Activated T-cell treated with anti-CD3 and anti-CD28 coated beads, Interleukin-2, amount 50 U/mL, for 72 hours (primary cell): ENCODE measurements around the gene ARHGEF40. TPM values are rescaled to one million over a fixed set of nuclear protein-coding genes. Genes with fewer than 3 reads are reported as not detected.
A peak's percentile ranks its signal among the peaks of the same experiment; 100 is the strongest.

ENCODE experiments used
- ATAC-seq, 2 donors: fragments of 150-1000 bp; cut with Tn5 transposase; replicated peaks in 1 of 2; 2 replicates each; pipeline ENCODE4 v1.10.0; 2021; ENCODE audit warnings: moderate library complexity in 2 of 2, mild to moderate bottlenecking in 1 of 2
- DNase-seq, 2 donors: peaks; one replicate each; pipeline ENCODE4 v3.0.0; 2021 to 2022; ENCODE audit warnings: mixed read lengths in 1 of 2
- H3K27ac Mint-ChIP-seq: one replicate; pipeline ENCODE4 v1.8.0; 2022; ENCODE audit warnings: mild to moderate bottlenecking, moderate library complexity, mixed read lengths
- H3K27me3 Mint-ChIP-seq: one replicate; pipeline ENCODE4 v1.8.0; 2022; ENCODE audit warnings: low read depth, mixed read lengths
- H3K36me3 Mint-ChIP-seq, 2 donors: one replicate each; pipeline ENCODE4 v1.8.0; 2022; ENCODE audit warnings: mixed read lengths in 2 of 2, mild to moderate bottlenecking in 1 of 2; ENCODE audit not compliant: insufficient read depth in 2 of 2
- H3K4me1 Mint-ChIP-seq: one replicate; pipeline ENCODE4 v1.8.0; 2022; ENCODE audit warnings: low read depth, mixed read lengths
- H3K4me3 Mint-ChIP-seq, 2 donors: one replicate each; pipeline ENCODE4 v1.8.0; 2022; ENCODE audit warnings: mild to moderate bottlenecking in 2 of 2, mixed read lengths in 2 of 2, moderate library complexity in 2 of 2
- H3K9me3 Mint-ChIP-seq, 2 donors: one replicate each; pipeline ENCODE4 v1.8.0; 2022; ENCODE audit warnings: mixed read lengths in 2 of 2
- total RNA-seq, 2 donors: library from RNA; stranded (reverse); gene quantifications; one replicate each; pipeline ENCODE4 v1.2.3, GENCODE V29; 2022

ARHGEF40 gene
- total RNA-seq, 2 donors from 2014 or later = 0.26 to 0.37 TPM

DNA sequence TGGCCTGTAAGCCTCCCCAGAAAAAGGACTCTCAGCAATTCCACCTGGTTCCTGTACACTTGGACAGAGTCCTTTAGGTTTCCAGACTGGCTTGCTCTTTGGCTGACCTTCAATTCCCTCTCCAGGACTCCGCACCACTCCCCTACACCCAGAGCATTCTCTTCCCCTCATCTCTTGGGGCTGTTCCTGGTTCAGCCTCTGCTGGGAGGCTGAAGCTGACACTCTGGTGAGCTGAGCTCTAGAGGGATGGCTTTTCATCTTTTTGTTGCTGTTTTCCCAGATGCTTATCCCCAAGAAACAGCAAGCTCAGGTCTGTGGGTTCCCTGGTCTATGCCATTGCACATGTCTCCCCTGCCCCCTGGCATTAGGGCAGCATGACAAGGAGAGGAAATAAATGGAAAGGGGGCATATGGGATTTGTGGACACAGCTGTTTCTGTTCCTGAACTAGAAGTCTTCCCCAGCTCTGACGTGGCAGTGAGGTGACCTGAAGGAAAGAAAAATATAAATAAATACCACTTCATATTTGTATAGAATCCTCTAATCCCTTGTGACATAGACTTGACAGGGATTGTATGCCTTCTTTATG, 26.6 kb upstream of the ARHGEF40 start:
- Mint-ChIP-seq H3K36me3 (no peaks in the 10 kb centered on the region), H3K27me3 (peaks cover 19% of the 10 kb centered on the region), H3K27ac (no peak overlapping the region), H3K4me3 (no peak overlapping the region), H3K9me3 (no peaks in the 10 kb centered on the region), H3K4me1 (no peaks in the 10 kb centered on the region)
- ATAC-seq (no peak), DNase-seq (no peak)

DNA sequence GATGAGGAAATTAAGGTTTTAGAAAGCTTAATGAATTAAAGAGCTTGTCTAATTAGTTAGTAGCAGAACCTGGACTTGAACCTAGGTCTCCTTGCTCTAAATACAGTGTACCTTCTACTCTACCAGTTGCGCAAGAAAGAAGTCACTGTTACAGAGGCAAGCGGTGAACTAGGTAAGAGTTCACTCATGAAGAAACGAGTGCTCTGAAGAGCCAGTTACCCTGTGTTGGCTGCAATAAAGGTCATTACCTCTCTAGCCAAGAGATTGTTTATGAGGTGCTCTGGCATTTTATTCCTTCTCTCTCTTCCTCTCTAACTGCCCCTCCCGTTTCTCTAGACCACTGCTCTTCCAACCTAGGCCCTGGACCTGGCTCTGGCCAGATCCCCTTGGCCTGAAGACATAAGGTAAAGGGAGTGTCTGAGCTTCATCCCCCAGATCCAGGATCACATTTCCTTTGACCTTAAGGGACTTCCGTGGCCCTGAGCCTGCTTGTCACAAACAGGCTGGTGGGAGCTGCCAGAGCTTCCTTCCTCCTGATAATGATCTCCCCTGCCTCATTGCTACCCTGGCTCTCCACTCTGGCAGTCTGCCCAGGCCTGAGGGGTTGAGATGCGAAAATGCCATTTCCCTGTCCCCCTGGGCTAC, 26.0 kb upstream of the ARHGEF40 start:
- H3K36me3 Mint-ChIP-seq = no peaks in the 10 kb centered on the region
- peaks cover 19% of the 10 kb centered on the region for H3K27me3 Mint-ChIP-seq
- DNase-seq (no peak), ATAC-seq (no peak)
- no peak overlapping the region for H3K27ac Mint-ChIP-seq
- no peaks in the 10 kb centered on the region for H3K4me1 Mint-ChIP-seq
- H3K4me3 Mint-ChIP-seq = no peak overlapping the region
- H3K9me3 Mint-ChIP-seq = no peaks in the 10 kb centered on the region

- no peaks in the 10 kb centered on the region for H3K4me1 Mint-ChIP-seq
- no peak overlapping the region for H3K4me3 Mint-ChIP-seq
- ATAC-seq = no peak
- peaks cover 15% of the 10 kb centered on the region for H3K27me3 Mint-ChIP-seq
- no peaks in the 10 kb centered on the region for H3K9me3 Mint-ChIP-seq
- H3K36me3 Mint-ChIP-seq = no peaks in the 10 kb centered on the region
- no peak overlapping the region for H3K27ac Mint-ChIP-seq
- DNase-seq = no peak
These were observed 22.7 kb upstream of the ARHGEF40 start for GRCh38 chr14:21047378-21047781.

- ATAC-seq (no peak), DNase-seq (no peak)
- no peaks in the 10 kb centered on the region for H3K4me1 Mint-ChIP-seq
- peaks cover 10% of the 10 kb centered on the region for H3K27me3 Mint-ChIP-seq
- no peaks in the 10 kb centered on the region for H3K36me3 Mint-ChIP-seq
- no peaks in the 10 kb centered on the region for H3K9me3 Mint-ChIP-seq
- H3K27ac Mint-ChIP-seq = no peak overlapping the region
- no peak overlapping the region for H3K4me3 Mint-ChIP-seq
These were observed 21.5 kb upstream of the ARHGEF40 start for GRCh38 chr14:21048638-21049037.

- ATAC-seq = peak in 1 of 2 donors; percentile 52
- H3K36me3 Mint-ChIP-seq = no peaks in the 10 kb centered on the region
- no peaks in the 10 kb centered on the region for H3K9me3 Mint-ChIP-seq
- peaks cover 10% of the 10 kb centered on the region for H3K27me3 Mint-ChIP-seq
- H3K4me1 Mint-ChIP-seq = peaks cover 5% of the 10 kb centered on the region
- no peak overlapping the region for H3K27ac Mint-ChIP-seq
- H3K4me3 Mint-ChIP-seq = no peak overlapping the region
- DNase-seq = no peak
These were observed 20.8 kb upstream of the ARHGEF40 start for GRCh38 chr14:21049271-21049673.

GRCh38 chr14:21050597-21050996, 19.5 kb upstream of the ARHGEF40 start:
- Mint-ChIP-seq H3K9me3 (no peaks in the 10 kb centered on the region), H3K27me3 (peaks cover 1% of the 10 kb centered on the region), H3K36me3 (no peaks in the 10 kb centered on the region), H3K27ac (no peak overlapping the region), H3K4me1 (peaks cover 7% of the 10 kb centered on the region), H3K4me3 (no peak overlapping the region)
- DNase-seq (no peak), ATAC-seq (no peak)

DNA sequence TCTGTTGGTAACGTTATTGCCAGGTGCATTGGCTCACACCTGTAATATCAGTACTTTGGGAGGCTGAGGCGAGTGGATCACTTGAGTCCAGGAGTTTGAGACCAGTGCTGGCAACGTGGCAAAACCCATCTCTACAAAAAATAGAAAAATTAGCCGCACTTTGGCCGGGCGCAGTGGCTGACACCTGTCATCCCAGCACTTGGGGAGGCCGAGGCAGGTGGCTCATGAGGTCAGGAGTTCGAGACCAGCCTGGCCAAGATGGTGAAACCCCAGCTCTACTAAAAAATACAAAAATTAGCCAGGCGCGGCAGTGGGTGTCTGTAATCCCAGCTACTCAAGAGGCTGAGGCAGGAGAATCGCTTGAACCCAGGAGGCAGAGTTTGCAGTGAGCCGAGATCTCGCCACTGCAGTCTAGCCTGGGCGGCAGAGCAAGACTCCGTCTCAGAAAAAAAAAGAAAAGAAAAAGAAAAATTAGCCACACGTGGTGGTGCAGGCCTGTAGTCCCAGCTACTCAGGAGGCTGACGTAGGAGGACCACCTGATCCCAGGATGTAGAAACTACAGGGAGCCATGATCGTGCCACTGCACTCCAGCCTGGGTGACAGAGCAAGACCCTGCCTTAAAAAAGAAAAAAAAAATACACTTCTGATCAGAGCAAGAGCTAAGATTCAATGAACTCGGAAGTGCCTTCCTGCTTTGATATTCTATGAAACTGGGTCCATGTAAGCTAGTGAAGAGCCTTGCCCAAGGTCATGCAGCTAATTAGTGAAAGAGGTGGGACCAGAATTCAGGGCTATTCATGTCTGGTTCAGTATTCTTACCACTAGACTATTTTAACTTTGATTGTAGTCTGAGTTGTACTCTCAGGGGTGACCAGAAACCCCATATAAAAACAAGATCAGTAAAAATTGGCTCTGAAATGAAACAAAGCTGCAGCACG, 16.7 kb upstream of the ARHGEF40 start:
- Mint-ChIP-seq H3K27me3 (no peaks in the 10 kb centered on the region), H3K36me3 (no peaks in the 10 kb centered on the region), H3K4me1 (peaks cover 7% of the 10 kb centered on the region), H3K9me3 (no peaks in the 10 kb centered on the region), H3K27ac (no peak overlapping the region), H3K4me3 (no peak overlapping the region)
- DNase-seq (no peak), ATAC-seq (no peak)

- ATAC-seq = peak; percentile 64 to 81
- Mint-ChIP-seq H3K36me3 (no peaks in the 10 kb centered on the region), H3K4me3 (no peak overlapping the region), H3K27me3 (no peaks in the 10 kb centered on the region), H3K4me1 (peaks cover 7% of the 10 kb centered on the region), H3K27ac (no peak overlapping the region), H3K9me3 (no peaks in the 10 kb centered on the region)
- no peak for DNase-seq
These were observed 15.9 kb upstream of the ARHGEF40 start for GRCh38 chr14:21054123-21054767.

DNA sequence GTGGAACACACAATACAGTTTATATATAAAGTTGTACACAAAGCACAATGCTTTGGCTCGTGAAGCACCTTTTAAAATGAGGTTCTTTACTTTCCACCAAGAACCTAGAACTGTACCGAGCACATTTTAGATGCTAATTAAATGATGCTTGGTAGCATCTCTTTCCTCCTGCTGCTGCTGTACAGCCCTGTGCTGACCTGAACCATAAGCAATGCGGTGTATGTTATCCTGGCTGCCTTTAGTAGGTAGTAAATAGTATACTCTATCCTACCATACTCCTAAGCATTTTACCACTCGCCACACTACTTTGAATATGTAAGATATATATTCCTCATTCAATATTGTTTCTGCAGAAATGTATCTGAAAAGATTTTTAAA, 15.3 kb upstream of the ARHGEF40 start:
- Mint-ChIP-seq H3K36me3 (no peaks in the 10 kb centered on the region), H3K4me1 (peaks cover 7% of the 10 kb centered on the region), H3K27ac (no peak overlapping the region), H3K4me3 (no peak overlapping the region), H3K27me3 (no peaks in the 10 kb centered on the region), H3K9me3 (no peaks in the 10 kb centered on the region)
- ATAC-seq (no peak), DNase-seq (no peak)

- Mint-ChIP-seq H3K36me3 (no peaks in the 10 kb centered on the region), H3K27ac (no peak overlapping the region), H3K27me3 (peaks cover 8% of the 10 kb centered on the region), H3K9me3 (no peaks in the 10 kb centered on the region), H3K4me3 (no peak overlapping the region), H3K4me1 (peaks cover 7% of the 10 kb centered on the region)
- ATAC-seq (no peak), DNase-seq (no peak)
These were observed 14.5 kb upstream of the ARHGEF40 start for GRCh38 chr14:21055432-21056117.

- no peak overlapping the region for H3K27ac Mint-ChIP-seq
- peaks cover 7% of the 10 kb centered on the region for H3K4me1 Mint-ChIP-seq
- ATAC-seq = no peak
- H3K27me3 Mint-ChIP-seq = peaks cover 17% of the 10 kb centered on the region
- H3K36me3 Mint-ChIP-seq = no peaks in the 10 kb centered on the region
- H3K9me3 Mint-ChIP-seq = no peaks in the 10 kb centered on the region
- no peak for DNase-seq
- no peak overlapping the region for H3K4me3 Mint-ChIP-seq
These were observed 13.5 kb upstream of the ARHGEF40 start for GRCh38 chr14:21056520-21057163.
